Vagina (tissue), 2 donors: ENCODE data around the gene PLP2. TPM values are rescaled to one million over a fixed set of nuclear protein-coding genes. Genes with fewer than 3 reads are reported as not detected.

ENCODE experiments used
- DNase-seq, 2 donors: peaks; one replicate each; pipeline ENCODE4 v3.0.0-alpha.2; 2017; ENCODE audit errors: extremely low spot score in 2 of 2
- H3K27ac ChIP-seq: fragments of 200-600 bp; sonication (generic); one replicate; pipeline ENCODE4 v1.5.1; 2019
- H3K27me3 ChIP-seq: fragments of 200-600 bp; sonication (generic); one replicate; pipeline ENCODE4 v1.5.1; 2019
- H3K36me3 ChIP-seq, 2 donors: fragments of 200-600 bp; sonication (generic); one replicate each; pipeline ENCODE4 v1.5.1; 2017 to 2019
- H3K4me1 ChIP-seq: fragments of 200-600 bp; sonication (generic); one replicate; pipeline ENCODE4 v1.5.1; 2019
- H3K4me3 ChIP-seq, 2 donors: fragments of 200-600 bp; sonication (generic); 1 replicate in 1 of 2; 2 replicates in 1 of 2; pipeline ENCODE4 v1.5.1; 2016 to 2019
- H3K9me3 ChIP-seq: fragments of 200-600 bp; sonication (generic); one replicate; pipeline ENCODE4 v1.5.1; 2019
- POLR2A ChIP-seq, 2 donors: fragments of 450-650 bp; IDR thresholded peaks; one replicate each; pipeline ENCODE4 v1.6.1; 2017; ENCODE audit warnings: antibody characterized with exemption in 2 of 2, mild to moderate bottlenecking in 2 of 2, moderate library complexity in 2 of 2
- POLR2AphosphoS5 ChIP-seq, 2 donors: sonication (generic); formaldehyde crosslinking; IDR thresholded peaks; one replicate each; pipeline ENCODE4 v1.9.0; 2017; ENCODE audit warnings: antibody characterized with exemption in 2 of 2, mild to moderate bottlenecking in 2 of 2, low read depth in 1 of 2; ENCODE audit not compliant: insufficient read depth in 1 of 2
- intact Hi-C: fragments of 100-400 bp; cut with DNase I; formaldehyde crosslinking; loops from one replicate; pipeline ENCODE4 v1.15.1; 2023
- total RNA-seq: library from RNA; depleted of rRNA; stranded (reverse); fragments of >200 nt; gene quantifications from one replicate; pipeline ENCODE4 v1.2.3, GENCODE V29; 2016
- TF ChIP-seq, protein P1 (sequence below), 3 experiments: fragments of 450-650 bp in 2 of 3; fragments of 200-600 bp in 1 of 3; sonication (generic) in 1 of 3; IDR thresholded peaks; one replicate each; pipeline ENCODE4 v1.5.1; 2017 to 2019; ENCODE audit warnings: antibody characterized with exemption in 3 of 3, mild to moderate bottlenecking in 2 of 3, moderate library complexity in 2 of 3

PLP2 gene
- total RNA-seq, 1 donor from 2014 or later: 81.3 TPM

DNA sequence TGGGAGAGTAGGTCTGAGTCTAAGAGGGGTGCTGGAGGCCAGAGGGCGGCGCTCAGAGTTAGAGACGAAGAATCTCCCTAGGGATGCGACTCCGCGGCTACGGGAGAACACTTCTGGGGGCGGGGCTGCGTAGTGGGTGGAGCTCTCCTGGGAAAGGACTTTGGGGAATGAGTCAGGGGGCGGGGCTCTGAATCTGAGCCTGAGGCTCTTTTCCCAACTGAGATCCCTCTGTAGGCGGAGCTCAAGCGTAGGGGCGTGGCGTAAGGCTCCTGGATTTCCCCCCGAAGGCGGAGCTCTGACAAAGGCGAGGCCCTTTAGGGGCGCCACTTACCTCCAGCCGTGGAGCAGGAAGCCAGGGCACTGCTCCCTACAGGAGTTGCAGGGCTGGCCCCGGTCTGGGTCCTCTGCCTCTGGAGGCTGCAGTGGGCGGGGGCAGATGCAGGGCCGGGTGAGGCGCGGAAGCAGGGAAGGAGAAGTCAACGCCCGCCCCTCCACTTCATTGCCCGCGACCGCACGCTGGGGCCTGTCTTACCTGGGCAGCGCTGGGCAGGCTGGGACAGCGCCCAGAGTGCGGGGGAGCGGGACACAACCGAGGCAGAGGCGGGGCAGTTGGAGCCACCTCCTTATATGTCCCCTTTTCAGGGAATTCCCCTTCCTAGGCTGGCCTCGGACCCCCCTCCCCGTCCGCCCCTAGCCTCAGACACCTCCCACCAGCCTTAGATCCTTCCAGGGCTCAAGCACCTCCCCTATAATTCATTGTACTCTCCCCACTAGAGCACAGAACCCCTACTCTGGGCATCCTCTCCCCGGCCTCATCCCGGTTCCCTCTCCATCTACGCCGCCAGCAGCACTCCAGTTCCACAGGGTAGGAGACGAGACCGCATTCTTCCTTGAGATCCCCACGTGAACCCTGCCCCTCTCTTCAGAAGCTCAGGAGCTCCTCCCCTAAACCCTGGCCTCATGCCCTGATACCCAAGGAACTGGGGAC lies 12.9 kb downstream of the PLP2 start:
- peak overlapping the region; percentile 33 to 47 for H3K4me3 ChIP-seq
- TF ChIP-seq POLR2A (IDR thresholded peaks at IDR 0.05) (peak in 1 of 2 donors; percentile 58), POLR2AphosphoS5 (IDR thresholded peaks at IDR 0.05; ENCODE audit: insufficient read depth in 1 of 2, low read depth in 1 of 2) (peak; percentile 74 to 85)
- TF ChIP-seq, protein P1, sequence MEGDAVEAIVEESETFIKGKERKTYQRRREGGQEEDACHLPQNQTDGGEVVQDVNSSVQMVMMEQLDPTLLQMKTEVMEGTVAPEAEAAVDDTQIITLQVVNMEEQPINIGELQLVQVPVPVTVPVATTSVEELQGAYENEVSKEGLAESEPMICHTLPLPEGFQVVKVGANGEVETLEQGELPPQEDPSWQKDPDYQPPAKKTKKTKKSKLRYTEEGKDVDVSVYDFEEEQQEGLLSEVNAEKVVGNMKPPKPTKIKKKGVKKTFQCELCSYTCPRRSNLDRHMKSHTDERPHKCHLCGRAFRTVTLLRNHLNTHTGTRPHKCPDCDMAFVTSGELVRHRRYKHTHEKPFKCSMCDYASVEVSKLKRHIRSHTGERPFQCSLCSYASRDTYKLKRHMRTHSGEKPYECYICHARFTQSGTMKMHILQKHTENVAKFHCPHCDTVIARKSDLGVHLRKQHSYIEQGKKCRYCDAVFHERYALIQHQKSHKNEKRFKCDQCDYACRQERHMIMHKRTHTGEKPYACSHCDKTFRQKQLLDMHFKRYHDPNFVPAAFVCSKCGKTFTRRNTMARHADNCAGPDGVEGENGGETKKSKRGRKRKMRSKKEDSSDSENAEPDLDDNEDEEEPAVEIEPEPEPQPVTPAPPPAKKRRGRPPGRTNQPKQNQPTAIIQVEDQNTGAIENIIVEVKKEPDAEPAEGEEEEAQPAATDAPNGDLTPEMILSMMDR (IDR thresholded peaks at IDR 0.05): no peak

DNA sequence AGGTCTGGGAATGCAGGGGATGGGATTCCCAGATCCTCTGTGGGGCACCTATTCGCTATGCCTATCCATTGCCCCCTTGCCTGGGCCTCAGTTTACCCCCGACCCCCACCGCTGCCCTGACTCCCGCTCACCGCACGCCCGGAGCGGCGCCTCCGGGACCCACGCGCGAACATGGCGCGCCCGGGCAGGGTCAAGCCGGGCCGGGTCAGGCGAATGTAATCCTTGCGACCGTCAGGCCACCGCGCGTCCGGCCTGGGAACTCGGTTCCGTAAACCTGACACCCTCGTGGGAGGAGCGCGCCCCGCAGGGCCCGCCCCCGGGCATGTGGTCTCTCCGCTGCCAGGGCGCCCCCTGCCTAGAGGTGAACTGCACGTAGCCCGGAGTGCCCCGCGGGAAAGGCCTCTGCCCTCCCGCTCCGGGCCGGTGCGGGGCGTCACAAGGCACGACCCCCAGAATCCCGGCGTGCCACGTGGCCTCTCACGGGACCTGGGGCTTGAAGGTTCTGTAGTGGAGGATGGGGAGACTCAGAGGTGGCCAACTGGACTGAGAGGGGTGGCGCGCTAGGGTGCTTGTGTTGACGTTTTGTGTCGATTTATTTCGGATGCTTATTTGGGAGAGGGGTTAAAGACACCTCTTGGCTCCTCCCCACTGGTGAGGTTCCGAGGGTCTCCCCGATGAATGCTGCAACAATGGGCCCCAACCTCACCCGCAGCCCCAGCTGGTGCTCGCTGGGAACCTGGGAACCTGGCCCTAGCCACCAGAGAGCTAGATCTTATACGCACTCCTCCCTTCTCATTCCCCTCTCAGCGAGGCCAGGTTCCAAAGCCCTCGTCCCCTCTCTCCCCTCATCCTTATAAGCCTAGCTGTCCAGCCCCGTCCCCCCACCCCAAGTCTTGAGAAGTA lies 14.7 kb downstream of the PLP2 start, which contains the start of gene PRICKLE3:
PRICKLE3 (minus strand) TSS at position 249 of the 903 bp plus-strand sequence; CDS start at position 173, 76 bp downstream.
- Histone ChIP-seq H3K9me3 (no peaks in the 10 kb centered on the region), H3K4me3 (peak within 1 kb of the TSS; percentile 47 to 52), H3K4me1 (peaks cover 22% of the 10 kb centered on the region), H3K36me3 (no peaks in the 10 kb centered on the region), H3K27me3 (no peaks in the 10 kb centered on the region), H3K27ac (peak within 1 kb of the TSS; percentile 76)
- DNase-seq: no peak
- intact Hi-C loops: no loop called here
- peak; percentile 74 to 88 for TF ChIP-seq POLR2AphosphoS5 (IDR thresholded peaks at IDR 0.05; ENCODE audit: insufficient read depth in 1 of 2, low read depth in 1 of 2)
- peak in 1 of 2 donors; percentile 53 for TF ChIP-seq POLR2A (IDR thresholded peaks at IDR 0.05)
- TF ChIP-seq, protein P1 (IDR thresholded peaks at IDR 0.05): peak in 1 of 3 experiments; percentile 19

More for the DNA sequence above, 12.9 kb downstream of the PLP2 start:
- H3K9me3 ChIP-seq: no peaks in the 10 kb centered on the region
- peak overlapping the region; percentile 76 for H3K27ac ChIP-seq
- DNase-seq: no peak
- intact Hi-C loops: no loop called here
- H3K36me3 ChIP-seq: no peaks in the 10 kb centered on the region
- H3K27me3 ChIP-seq: no peaks in the 10 kb centered on the region
- peaks cover 17% of the 10 kb centered on the region for H3K4me1 ChIP-seq

DNA sequence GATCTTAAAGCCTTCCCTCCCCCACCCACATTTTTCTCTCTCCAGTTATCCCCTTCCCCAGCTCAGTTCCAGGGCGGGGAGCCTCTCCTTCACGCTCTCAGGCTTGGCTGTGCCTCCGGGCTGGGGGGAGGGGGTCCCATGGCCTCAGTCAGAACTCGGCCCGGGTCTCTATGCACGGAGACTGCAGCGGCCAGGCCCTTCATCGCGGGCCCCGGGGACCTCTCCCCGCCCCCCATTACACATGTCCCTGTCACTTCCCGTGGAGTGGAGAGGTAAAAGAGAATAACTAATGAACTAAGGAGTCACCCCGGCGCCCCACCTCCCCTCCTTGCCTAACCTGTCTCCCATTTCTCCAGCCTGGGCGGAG lies 15.3 kb downstream of the PLP2 start:
- peak overlapping the region; percentile 76 for H3K27ac ChIP-seq
- no peak overlapping the region for H3K4me3 ChIP-seq
- no peak for TF ChIP-seq POLR2AphosphoS5 (IDR thresholded peaks at IDR 0.05; ENCODE audit: insufficient read depth in 1 of 2, low read depth in 1 of 2)
- TF ChIP-seq, protein P1 (IDR thresholded peaks at IDR 0.05): no peak
- TF ChIP-seq POLR2A (IDR thresholded peaks at IDR 0.05): no peak
- intact Hi-C loops: no loop called here
- peaks cover 22% of the 10 kb centered on the region for H3K4me1 ChIP-seq
- H3K9me3 ChIP-seq: no peaks in the 10 kb centered on the region
- no peak for DNase-seq
- no peaks in the 10 kb centered on the region for H3K36me3 ChIP-seq
- no peaks in the 10 kb centered on the region for H3K27me3 ChIP-seq

DNA sequence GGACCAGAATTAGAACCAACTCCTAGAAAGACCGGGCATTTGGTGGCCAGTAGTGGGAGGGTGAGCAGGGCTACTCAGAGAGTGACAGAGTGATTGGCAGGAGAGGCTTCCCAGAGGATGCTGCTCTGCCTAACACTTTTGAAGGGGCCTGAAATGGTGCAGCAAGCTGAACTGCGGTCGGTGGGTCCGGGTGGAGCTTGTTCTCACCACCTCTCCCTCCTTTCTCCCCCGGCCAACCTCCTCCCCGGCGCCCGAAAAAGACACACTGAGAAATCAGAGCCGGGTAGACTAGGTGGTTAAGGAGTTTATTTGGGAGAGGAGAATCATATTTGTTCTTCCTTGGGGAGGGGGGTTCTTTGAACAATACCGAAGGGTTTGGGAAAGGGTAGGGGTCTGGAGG lies 15.8 kb downstream of the PLP2 start:
- no peak for DNase-seq
- no peaks in the 10 kb centered on the region for H3K27me3 ChIP-seq
- H3K4me3 ChIP-seq: no peak overlapping the region
- TF ChIP-seq, protein P1 (IDR thresholded peaks at IDR 0.05): no peak
- TF ChIP-seq POLR2AphosphoS5 (IDR thresholded peaks at IDR 0.05; ENCODE audit: insufficient read depth in 1 of 2, low read depth in 1 of 2): no peak
- TF ChIP-seq POLR2A (IDR thresholded peaks at IDR 0.05): no peak
- no peaks in the 10 kb centered on the region for H3K36me3 ChIP-seq
- H3K27ac ChIP-seq: peak overlapping the region; percentile 76
- H3K9me3 ChIP-seq: no peaks in the 10 kb centered on the region
- intact Hi-C loops: no loop called here
- H3K4me1 ChIP-seq: peaks cover 22% of the 10 kb centered on the region
